Superior temporal gyrus (tissue), 1 donor: ENCODE measurements around the gene GMEB2.
"Not testable (repeated sequence)": the region's sequence is repeated elsewhere in the genome, so short reads cannot be mapped to it uniquely, and the experiment has no call there.

ENCODE experiments used
- DNase-seq: peaks from one replicate; pipeline ENCODE4 v3.0.0-alpha.2; 2016; ENCODE audit errors: extremely low spot score

The GMEB2 gene

DNA sequence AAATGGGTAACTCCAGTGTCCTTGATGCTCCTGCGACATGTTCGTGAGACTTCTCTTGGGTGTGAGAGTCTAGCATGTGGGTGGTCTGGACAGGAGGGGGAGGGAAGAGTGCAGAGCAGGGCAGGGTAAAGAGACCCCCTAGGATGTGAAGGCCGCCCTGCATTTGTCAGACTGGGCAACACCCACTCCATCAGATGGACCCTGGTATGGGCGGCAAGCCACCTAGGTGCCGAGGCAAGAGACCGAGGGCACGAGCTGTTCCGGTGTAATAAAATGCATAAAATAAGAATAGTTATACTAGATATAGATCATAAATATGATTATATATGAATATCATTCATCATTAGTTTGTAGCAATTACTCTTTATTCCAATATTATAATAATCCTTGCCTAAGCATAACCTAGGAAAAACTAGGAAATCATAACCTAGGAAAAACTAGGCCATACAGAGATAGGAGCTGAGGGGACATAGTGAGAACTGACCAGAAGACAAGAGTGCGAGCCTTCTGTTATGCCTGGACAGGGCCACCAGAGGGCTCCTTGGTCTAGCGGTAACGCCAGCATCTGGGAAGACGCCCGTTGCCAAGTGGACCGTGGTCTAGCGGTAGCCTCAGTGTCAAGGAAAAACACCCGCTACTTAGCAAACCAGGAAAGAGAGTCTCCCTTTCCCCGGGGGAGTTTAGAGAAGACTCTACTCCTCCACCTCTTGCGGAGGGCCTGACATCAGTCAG, 12.9 kb downstream of the GMEB2 start:
- DNase-seq = not testable (repeated sequence)

DNA sequence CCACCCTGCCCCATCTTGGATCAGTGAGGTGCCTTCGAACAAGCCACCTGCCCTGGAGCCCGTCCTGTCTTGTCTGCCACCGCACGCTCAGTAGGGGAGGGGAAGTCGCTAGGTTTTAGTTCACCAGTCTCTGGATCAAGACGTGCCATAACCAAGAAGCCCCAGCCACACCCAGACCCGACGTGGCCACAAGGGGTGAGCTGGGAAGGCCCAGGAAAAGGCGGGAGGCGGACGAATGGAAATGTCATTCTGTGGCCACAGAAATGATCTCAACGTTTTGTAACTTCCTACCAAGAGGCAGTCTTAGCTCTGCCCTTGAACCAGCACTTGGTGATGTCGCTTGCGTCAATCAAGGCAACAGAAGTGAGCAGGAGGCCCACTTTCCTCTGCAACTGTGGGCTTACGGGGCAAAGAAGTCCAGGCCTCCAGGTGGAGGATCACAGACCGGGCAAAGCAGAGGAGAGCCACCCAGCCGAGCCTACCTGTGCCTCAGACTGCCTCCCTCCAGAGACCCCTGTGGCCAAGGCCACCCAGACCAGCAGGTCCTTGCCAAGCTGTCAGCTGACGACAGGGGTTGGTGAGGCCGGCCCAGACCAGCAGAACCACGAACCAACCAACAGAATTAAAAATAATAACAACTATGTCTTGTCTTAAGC, 14.5 kb downstream of the GMEB2 start:
- DNase-seq = no peak

DNA sequence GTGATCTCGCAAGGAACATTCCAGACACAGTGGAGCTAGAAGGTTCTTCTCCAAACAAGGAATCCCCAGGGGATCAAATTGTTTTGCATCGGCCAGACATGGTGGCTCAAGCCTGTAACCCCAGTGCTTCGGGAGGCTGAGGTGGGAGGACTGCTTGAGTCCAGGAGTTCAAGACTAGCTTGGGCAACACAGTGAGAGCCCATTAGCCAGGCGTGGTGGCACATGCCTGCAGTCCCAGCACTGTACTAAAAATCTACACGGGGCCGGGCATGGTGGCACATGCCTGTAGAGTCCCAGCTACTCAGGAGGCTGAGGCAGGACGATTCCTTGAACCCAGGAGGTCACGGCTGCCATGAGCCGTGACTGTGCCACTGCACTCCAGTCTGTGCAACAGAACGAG, 15.3 kb downstream of the GMEB2 start:
- DNase-seq = no peak

DNA sequence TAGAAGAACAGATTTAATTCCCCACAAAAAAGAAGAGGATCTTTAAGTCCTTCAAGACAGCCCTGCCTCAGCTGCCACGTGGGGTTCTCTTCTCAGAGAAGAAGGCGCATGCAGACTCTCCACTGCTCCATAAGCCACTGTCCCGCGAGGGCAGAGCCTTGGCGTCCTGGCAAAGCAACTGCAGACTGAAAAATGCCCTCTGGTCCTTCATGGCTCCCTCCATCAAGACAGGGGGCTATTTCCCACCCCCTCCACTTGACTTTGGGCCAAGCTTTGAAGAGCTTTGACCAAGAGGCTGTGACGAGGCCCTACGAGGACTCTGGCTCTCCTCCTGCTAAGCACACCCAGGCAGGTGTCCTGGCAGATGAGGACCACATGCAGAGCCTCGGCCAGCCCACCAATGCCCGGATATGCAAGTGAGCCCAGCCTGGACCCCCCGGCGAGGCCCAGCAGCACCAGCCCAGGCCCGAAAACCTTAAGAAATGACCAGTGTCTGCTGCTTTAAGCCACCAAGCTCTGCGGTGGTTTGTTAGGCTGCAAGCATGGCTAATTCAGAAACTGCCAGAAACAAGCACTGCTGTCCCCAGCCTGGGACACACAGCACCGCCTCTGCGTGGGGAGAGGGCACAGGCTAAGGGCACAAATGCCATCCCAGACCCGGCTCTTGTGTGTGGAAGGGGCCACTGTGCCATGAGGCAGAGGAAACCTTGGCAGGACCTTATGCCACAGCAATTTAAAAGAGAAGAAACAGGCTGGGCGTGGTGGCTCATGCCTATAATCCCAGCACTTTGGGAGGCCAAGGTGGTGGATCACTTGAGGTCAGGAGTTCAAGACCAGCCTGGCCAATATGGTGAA, 16.1 kb downstream of the GMEB2 start:
- DNase-seq = no peak

DNA sequence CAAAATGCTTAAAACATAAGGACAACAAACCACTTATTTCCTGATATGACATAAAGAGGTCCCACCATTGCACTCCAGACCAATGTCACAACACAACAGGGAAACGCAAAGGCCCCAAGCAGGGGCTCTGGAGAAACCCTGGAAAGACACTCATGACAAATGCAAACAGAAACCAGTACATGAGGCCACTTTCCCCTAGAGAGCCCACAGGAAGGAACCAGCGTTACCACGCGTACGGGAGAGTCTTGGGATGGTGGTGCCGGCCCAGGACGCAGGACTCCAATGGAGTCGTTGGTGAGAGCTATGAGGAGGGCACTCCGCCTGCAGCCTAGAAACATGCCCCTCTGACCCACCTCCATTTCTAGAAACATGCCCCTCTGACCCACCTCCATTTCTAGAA, 20.2 kb downstream of the GMEB2 start:
- DNase-seq = no peak

DNA sequence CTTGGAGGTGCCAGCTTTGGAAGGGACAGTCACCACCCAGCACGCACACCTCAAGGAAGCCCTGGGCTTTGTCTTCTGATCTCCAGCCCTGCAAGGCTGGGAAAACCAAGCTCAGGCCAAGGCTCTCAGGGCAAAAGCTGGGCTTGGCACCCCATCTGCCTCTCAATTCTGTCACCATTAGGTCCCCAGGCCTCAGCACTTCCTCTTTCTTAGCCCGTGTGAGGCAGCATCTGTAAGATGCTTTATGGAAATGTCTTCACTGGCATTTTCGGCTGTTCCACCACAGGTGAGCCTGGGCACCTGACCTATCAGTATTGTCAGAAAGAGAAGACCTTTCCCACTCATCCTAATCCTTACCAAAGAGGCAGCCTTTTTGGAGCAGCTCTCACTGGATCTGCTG, 24.6 kb downstream of the GMEB2 start:
- no peak for DNase-seq

DNA sequence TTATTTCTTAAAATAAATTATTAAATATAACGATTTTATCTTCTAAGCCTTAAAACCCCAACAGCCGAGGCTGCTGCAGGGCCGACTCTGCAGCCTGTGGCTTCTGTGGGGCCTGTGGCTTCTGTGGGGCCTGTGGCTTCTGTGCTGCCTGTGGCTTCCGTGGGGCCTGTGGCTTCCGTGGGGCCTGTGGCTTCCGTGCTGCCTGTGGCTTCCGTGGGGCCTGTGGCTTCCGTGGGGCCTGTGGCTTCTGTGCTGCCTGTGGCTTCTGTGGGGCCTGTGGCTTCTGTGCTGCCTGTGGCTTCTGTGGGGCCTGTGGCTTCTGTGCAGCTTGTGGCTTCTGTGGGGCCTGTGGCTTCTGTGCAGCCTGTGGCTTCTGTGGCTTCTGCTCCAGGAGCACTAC, 25.2 kb downstream of the GMEB2 start:
- DNase-seq = not testable (repeated sequence)

DNA sequence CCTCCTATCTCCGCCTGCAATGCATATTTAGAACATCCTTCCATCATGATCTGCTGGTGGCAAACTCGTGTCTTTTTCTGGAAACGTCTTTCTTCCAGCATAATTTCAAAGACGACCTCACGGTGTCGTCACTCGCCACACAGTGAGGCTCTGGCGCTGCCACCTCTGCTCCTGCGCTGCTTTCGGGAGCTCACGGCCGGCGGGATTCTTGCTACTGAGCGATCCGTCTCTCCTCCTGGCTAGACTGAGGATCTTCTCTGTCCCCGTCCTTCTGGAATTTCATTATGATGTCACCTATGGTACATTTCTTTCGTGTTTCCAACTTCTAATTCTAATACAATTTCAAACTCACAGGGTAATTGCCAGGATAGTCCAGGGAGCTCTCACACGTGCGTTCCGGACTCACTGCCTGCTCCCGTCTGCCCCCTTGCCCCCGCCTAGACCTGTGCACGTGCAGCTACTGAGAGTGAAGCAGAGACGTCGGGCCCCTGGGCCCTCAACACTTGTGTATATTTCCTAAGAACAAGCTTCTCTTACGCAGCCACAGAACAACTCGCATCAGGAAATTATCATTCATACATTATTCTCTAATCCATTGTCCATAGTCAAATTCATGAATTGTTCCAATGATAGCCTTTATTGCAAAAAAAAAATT, 27.4 kb downstream of the GMEB2 start:
- no peak for DNase-seq

DNA sequence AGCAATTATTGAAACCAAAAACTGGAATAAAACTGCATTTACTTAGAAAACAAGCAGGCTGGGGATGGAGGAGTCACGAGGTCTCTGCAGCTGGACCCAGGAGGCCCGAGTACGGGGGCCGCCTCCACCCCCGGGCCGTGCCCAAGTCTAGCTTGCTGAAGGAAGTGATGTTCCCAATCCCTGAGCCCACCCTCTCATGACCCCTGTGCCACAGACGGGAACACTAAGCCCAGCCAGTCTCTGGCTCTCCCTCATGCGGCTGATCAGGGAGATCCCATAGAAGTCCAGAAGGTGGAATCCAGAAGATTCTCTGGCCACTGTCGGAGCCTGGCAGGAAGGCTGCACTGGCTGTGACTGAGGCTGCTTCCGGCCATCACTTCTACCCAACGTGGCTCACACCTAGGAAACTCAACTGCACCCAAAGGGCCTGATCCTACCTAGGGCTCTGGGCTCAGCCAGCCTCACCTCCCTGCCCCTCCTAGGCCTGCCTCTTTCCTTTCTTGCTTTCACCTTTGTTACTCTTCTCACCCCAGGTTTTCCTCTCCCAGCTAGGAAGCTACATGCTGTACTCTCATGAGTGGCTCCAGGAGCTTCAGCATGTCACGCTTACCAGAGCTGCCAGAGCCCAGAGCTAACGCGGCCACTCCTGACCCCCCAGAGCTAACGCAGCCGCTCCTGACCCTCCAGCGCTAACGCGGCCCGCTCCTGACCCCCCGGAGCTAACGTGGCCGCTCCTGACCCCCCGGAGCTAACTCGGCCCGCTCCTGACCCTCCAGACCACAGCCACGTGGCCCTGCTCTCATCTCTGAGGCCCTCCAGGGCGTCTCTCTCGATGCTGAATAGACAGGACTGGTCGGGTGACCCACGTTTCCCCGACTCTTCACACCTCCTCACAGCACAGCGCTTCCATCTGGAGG, 28.2 kb downstream of the GMEB2 start:
- DNase-seq = no peak

DNA sequence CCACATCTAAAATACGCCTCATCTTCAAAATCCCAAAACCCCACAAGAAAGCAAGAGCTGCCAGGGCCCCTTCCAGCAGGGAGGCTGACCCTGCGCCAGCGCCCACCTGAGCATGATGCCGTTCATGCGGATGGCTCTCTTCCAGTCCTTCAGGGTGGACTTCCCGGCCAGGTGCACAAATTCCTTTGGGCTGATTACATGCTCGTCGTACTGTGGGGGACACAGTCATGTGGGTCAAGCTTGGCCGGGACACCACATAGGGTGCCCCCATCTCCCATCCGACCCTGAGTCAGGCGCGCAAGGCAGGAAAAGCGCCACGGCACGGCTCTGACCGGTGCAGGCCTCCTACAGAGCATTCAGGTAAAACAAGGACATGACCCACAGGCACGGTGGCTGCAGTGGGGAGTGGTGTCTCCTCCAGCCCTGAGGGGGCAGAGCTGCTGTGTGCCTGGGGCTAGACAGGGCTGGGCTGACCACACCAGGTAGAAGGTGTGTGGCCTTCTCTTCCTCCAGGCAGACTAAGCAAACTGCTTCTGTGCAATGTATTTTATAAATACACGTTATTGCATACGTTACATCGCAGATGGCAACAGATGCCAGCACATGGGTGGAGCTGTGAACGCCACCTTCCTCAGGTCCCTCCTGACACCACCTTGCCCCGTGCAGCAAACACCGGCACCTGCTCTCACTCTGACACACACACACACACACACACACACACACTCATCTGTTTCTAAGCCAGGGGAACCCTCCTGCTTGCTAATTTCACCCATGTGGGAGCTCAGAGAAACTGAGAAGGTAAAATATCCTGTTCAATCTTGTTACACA, 29.0 kb downstream of the GMEB2 start:
- no peak for DNase-seq

DNA sequence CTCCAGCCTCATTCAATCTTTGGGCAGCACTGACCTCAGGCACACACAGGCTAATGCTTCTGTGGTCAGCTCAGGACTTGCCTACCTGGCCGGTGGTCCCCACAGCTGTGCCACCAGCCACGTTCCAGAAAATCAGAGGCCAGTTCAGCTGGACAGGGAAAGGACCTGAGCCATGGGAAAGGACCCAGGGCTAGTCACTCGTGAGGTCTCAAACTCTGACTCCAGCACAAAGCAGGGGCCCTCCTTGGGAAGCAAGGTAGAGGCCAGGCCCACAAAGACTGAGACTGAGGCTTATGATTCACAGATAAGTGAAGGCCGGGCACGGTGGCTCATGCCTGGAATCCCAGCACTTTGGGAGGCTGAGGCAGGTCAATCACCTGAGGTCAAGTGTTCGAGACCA, 30.5 kb downstream of the GMEB2 start:
- no peak for DNase-seq

DNA sequence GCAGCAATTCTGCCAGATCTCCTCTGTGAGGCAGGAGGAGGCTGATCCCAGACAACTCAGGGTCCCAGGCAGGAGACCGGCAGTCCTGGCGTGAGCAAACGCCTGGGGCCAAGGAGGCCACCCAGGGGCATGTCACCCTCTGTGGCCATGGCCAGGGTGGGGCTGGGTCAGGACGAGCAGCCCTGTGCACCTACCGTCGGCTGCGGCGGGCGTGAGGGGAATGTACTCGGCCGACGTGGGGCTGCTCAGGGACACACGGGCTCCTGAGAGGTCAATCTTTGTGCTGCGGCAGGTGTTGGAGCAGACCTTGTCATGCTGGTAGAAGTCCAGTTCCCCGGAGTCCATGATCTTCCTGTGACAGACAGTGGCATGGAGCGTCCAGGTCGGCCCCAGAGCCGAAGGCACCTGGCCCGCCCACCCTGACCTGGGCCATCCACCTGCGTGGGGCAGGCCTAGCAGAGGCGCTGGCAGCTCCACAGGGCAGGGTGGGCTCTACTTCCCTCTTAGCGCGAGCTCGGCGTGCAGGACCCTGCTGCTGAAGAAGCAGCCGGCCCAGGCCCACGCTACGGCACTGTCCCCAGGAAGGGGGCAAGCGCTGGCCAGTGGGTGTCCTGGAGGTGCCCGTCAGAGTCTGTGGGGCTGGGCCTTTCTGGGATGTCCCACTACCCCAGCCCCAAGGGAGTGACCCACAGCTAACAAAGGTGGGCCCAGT, 31.3 kb downstream of the GMEB2 start:
- DNase-seq = no peak

DNA sequence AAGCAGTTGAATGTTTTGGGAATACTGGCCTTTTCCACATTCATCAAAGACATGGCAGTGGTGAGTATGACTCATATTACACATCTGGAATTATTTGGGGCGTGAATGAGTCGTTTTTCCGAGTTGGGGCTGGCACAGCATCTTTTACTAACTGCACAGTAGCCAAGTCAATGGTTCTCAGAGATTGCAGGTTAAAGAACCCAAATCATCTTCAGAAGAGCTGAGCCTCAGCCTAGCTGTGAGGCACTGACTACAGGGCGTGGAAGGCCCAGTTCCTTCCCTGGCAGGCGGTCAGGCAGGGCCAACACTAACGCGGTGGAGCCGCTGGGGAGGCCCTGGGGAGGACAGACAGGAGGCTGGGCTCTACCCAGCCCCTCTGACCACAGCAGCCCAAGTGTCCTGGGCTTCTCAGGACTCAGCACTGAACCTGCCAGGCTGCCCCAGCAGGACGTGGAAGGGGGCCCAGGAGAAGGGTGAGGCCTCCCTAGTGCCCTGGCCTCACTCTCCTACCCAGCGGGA, 32.8 kb downstream of the GMEB2 start:
- no peak for DNase-seq

DNA sequence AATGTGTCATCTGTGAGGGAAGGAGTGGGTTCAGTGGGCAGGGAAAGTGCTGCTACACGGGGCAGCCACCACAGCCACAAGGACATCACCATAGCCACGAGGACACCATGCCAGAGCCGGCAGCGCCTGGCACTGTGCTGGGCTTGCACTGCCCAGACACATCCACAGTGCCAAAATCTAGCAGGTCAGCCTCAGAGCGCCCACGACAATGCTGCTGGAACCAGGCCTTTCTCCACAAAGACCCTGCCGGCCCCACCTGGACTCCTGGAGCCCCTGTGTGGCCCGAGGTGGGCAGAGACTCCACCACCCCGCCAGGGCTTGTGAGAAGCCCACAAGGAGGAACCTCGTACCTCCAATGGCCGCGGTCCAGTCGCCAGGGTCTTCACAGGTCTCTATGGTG, 34.2 kb downstream of the GMEB2 start:
- DNase-seq = no peak

DNA sequence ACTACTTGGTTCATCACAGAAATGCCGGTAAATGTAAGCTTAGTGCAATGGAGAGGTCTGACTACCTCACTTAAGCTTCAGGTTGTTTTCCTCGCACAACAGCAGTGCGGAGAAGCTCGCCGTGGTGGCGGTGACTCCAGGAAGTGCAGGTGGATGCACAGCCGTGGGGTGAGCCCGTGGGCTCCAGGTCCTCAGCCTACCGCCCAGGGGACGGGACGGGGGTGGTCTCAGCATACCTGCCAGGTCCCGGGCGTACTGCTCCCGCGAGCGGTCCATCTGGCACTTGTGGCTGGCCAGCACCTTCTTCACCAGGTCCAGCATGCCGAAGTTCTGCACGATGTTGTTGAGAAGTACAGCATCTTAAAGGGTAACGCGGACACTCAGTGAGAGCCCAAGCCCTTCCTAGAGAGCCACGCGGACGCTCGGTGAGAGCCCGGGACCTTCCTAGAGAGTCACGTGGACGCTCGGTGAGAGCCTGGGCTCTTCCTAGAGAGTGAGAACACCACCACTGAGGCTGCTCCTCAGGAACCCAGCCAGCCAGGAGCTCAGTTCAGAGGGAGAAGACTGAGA, 35.0 kb downstream of the GMEB2 start:
- no peak for DNase-seq

DNA sequence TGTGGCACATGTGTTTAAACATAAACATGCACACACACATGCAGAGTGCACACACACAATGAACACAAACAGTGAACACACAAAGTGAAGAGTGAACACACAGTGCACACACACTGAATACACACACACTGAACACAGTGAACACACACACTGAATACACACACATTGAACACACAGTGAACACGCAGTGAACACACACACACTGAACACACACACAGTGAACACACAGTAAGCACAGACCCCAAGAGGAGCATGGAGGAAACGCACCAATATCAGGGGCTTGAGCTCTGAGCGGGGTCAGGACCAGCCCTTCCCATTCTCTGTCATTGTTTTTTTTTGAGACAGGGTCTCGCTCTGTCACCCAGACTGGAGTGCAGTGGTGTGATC, 35.8 kb downstream of the GMEB2 start:
- DNase-seq = no peak

DNA sequence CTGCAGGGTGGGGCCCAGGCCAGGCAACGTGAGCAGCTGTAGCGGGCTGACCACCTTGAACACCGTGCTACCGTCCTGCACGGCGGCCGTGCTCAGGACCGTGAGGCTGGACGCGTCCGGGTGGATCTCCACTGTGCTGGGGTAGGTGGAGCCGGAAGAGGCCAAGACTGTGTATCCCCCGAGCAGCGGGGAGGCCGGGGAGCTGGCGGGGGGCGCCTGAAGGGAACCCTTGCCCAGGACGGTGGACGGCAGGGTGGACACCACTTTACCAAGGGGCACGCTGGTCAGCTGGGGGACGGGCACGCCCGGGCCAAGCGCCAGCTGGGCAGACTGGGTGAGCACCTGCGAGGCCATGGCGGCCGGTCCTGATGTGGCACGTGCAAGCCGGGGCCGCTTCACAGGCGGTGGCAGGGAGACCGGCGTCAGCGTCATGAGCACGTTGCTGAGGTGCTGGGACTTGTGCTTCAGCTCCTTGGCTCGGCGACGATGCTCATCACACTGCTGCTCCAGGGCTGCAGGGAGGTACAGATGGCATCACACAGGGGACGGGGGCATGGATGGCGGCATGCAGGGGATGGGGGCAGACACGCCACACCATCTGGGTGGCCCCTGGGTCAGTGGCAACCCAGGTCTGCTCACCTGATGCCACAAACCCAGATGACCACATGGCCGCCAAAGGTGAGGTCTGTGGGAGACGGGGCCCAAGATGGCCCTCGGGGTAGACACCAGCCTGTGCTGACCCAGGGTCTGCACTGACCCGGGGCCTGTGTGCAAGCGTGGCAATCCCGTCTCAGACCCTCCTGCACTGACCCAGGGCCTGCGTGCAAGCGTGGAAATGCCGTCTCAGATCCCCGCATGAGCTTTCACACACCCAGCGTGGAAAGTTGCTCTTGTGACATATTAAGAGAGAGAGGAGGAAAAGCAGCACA, 36.4 kb downstream of the GMEB2 start:
- DNase-seq = no peak
